Liver (tissue), 9 donors: ENCODE measurements around the gene PCSK6. TPM values are rescaled to one million over a fixed set of nuclear protein-coding genes. Genes with fewer than 3 reads are reported as not detected.

ENCODE experiments used
- DNase-seq: peaks from one replicate; pipeline ENCODE4 v3.0.0-alpha.2; 2017; ENCODE audit warnings: low spot score
- H3K27ac ChIP-seq, 2 donors: one replicate each; pipeline ENCODE4 v1.7.0; 2013; ENCODE audit warnings: inconsistent platforms in 2 of 2, low read length in 2 of 2, control low read depth in 1 of 2, low read depth in 1 of 2, mild to moderate bottlenecking in 1 of 2
- H3K27me3 ChIP-seq, 4 donors: one replicate each; pipeline versions ENCODE4 v1.6.1 to v1.7.0; 2013; ENCODE audit warnings: low read length in 3 of 4, inconsistent platforms in 1 of 4, mild to moderate bottlenecking in 1 of 4, moderate library complexity in 1 of 4; ENCODE audit not compliant: control insufficient read depth in 4 of 4, insufficient read depth in 4 of 4
- H3K36me3 ChIP-seq, 4 donors: one replicate each; pipeline versions ENCODE4 v1.6.1 to v1.7.0; 2013; ENCODE audit warnings: low read length in 3 of 4, mild to moderate bottlenecking in 3 of 4, low read depth in 1 of 4, moderate library complexity in 1 of 4; ENCODE audit not compliant: control insufficient read depth in 4 of 4, insufficient read depth in 3 of 4
- H3K4me1 ChIP-seq, 4 donors: one replicate each; pipeline versions ENCODE4 v1.6.1 to v1.7.0; 2013; ENCODE audit warnings: low read length in 3 of 4, mild to moderate bottlenecking in 3 of 4, moderate library complexity in 1 of 4; ENCODE audit not compliant: control insufficient read depth in 4 of 4, insufficient read depth in 4 of 4
- H3K4me3 ChIP-seq, 3 donors: one replicate each; pipeline versions ENCODE4 v1.6.1 to v1.7.0; 2013; ENCODE audit warnings: low read length in 3 of 3, control low read depth in 1 of 3, low read depth in 1 of 3, mild to moderate bottlenecking in 1 of 3
- H3K9ac ChIP-seq, 2 donors: one replicate each; pipeline ENCODE4 v1.7.0; 2013; ENCODE audit warnings: low read length in 2 of 2, mild to moderate bottlenecking in 2 of 2, moderate library complexity in 2 of 2, control low read depth in 1 of 2, low read depth in 1 of 2
- H3K9me3 ChIP-seq, 4 donors: one replicate each; pipeline versions ENCODE4 v1.6.1 to v1.7.0; 2013; ENCODE audit warnings: low read length in 3 of 4; ENCODE audit not compliant: control insufficient read depth in 4 of 4
- ATF3 ChIP-seq: IDR thresholded peaks from 2 replicates; pipeline ENCODE4 v1.6.1; 2016; ENCODE audit warnings: antibody characterized with exemption
- CTCF ChIP-seq: fragments of 150-350 bp; IDR thresholded peaks from 2 replicates; pipeline ENCODE4 v1.5.1; 2017; ENCODE audit warnings: improper control_type of control experiment, low read depth, low read length; ENCODE audit not compliant: missing input control
- EGR1 ChIP-seq, 2 donors: IDR thresholded peaks; 2 replicates each; pipeline ENCODE4 v1.6.1; 2016 to 2018; ENCODE audit warnings: antibody characterized with exemption in 2 of 2, low read depth in 2 of 2
- FOXA1 ChIP-seq: IDR thresholded peaks from 2 replicates; pipeline ENCODE4 v1.6.1; 2016; ENCODE audit warnings: antibody characterized with exemption
- FOXA2 ChIP-seq: IDR thresholded peaks from 2 replicates; pipeline ENCODE4 v1.6.1; 2016; ENCODE audit warnings: antibody characterized with exemption
- GABPA ChIP-seq, 2 donors: IDR thresholded peaks in 1 of 2; conservative IDR thresholded peaks in 1 of 2; 2 replicates each; pipeline ENCODE4 v1.6.1; 2016; ENCODE audit warnings: antibody characterized with exemption in 2 of 2, mild to moderate bottlenecking in 1 of 2, moderate library complexity in 1 of 2
- HNF4A ChIP-seq, 2 donors: conservative IDR thresholded peaks; 2 replicates each; pipeline ENCODE4 v1.6.1; 2016; ENCODE audit warnings: antibody characterized with exemption in 2 of 2, mild to moderate bottlenecking in 2 of 2
- HNF4G ChIP-seq: IDR thresholded peaks from 2 replicates; pipeline ENCODE4 v1.6.1; 2016; ENCODE audit warnings: antibody characterized with exemption
- JUND ChIP-seq, 2 donors: IDR thresholded peaks; 2 replicates each; pipeline ENCODE4 v1.6.1; 2016; ENCODE audit warnings: antibody characterized with exemption in 2 of 2
- NR2F2 ChIP-seq: IDR thresholded peaks from 2 replicates; pipeline ENCODE4 v1.6.1; 2016; ENCODE audit warnings: antibody characterized with exemption
- RAD21 ChIP-seq, 2 donors: IDR thresholded peaks; 2 replicates each; pipeline ENCODE4 v1.6.1; 2016; ENCODE audit warnings: antibody characterized with exemption in 2 of 2, mild to moderate bottlenecking in 2 of 2
- REST ChIP-seq: IDR thresholded peaks from 2 replicates; pipeline ENCODE4 v1.6.1; 2016; ENCODE audit warnings: antibody characterized with exemption, mild to moderate bottlenecking
- RXRA ChIP-seq, 2 donors: IDR thresholded peaks; 2 replicates each; pipeline ENCODE4 v1.6.1; 2017 to 2018; ENCODE audit warnings: antibody characterized with exemption in 2 of 2, mild to moderate bottlenecking in 1 of 2
- SP1 ChIP-seq: IDR thresholded peaks from 2 replicates; pipeline ENCODE4 v1.6.1; 2018; ENCODE audit warnings: antibody characterized with exemption, mild to moderate bottlenecking
- TAF1 ChIP-seq: conservative IDR thresholded peaks from 2 replicates; pipeline ENCODE4 v1.6.1; 2016; ENCODE audit warnings: antibody characterized with exemption, mild to moderate bottlenecking
- YY1 ChIP-seq: IDR thresholded peaks from 2 replicates; pipeline ENCODE4 v1.6.1; 2016; ENCODE audit warnings: antibody characterized with exemption, mild to moderate bottlenecking
- WGBS: extraction: QIAGEN DNeasy Blood & Tissue Kit; methylation state at CpG from one replicate; pipeline ENCODE4 v1.1.7; 2013; 5-methylcytosine and 5-hydroxymethylcytosine counted together
- polyA plus RNA-seq, 2 donors: library from polyadenylated mRNA; stranded (reverse) in 1 of 2; unstranded in 1 of 2; fragments of 200-250 nt in 1 of 2; fragments of >200 nt in 1 of 2; fragmentation: Nextera tagmentation in 1 of 2; extraction: Ambion mirVana in 1 of 2; gene quantifications; one replicate each; pipeline versions ENCODE4 v1.2.1 to v1.2.3, GENCODE V29; 2013 to 2015
- total RNA-seq, 2 donors: library from RNA; depleted of rRNA; stranded (reverse); fragments of >200 nt; gene quantifications; one replicate each; pipeline ENCODE4 v1.2.3, GENCODE V29; 2014
- TF ChIP-seq, protein P1 (sequence below): IDR thresholded peaks from 2 replicates; pipeline ENCODE4 v1.6.1; 2016; ENCODE audit warnings: antibody characterized with exemption
- TF ChIP-seq, protein P2 (sequence below): IDR thresholded peaks from 2 replicates; pipeline ENCODE4 v1.6.1; 2016; ENCODE audit warnings: antibody characterized with exemption
- donor health status: healthy.
- donor health status: healthy.
- donor health status: healthy.
- donor health status: healthy.
- donor health status: healthy.

Gene PCSK6
- total and polyA plus RNA-seq, 4 donors: 94.8 to 398 (median 168) TPM

- Histone ChIP-seq H3K4me3 (no peak overlapping the region), H3K27ac (no peak overlapping the region), H3K9me3 (no peaks in the 10 kb centered on the region), H3K4me1 (peaks cover 4 to 22% (median 15%) of the 10 kb centered on the region in 4 donors), H3K9ac (no peak overlapping the region), H3K36me3 (peaks cover 9 to 77% (median 61%) of the 10 kb centered on the region in 4 donors), H3K27me3 (no peaks in the 10 kb centered on the region)
- DNase-seq: no peak
- no peak for TF ChIP-seq RXRA (IDR thresholded peaks at IDR 0.05)
- WGBS: 74% methylated on average over 9 of the region's 9 CpGs
These were observed 101.9 kb downstream of the PCSK6 start for GRCh38 chr15:101387574-101387973.

GRCh38 chr15:101386967-101387366 lies 102.5 kb downstream of the PCSK6 start:
- WGBS: 83% methylated on average over 10 of the region's 10 CpGs
- Histone ChIP-seq H3K27me3 (no peaks in the 10 kb centered on the region), H3K4me3 (no peak overlapping the region), H3K27ac (no peak overlapping the region), H3K36me3 (peaks cover 6 to 77% (median 56%) of the 10 kb centered on the region in 4 donors), H3K9ac (no peak overlapping the region), H3K9me3 (no peaks in the 10 kb centered on the region), H3K4me1 (peaks cover 4 to 28% (median 21%) of the 10 kb centered on the region in 4 donors)
- no peak for TF ChIP-seq HNF4G
- TF ChIP-seq ATF3: no peak
- no peak for TF ChIP-seq YY1
- no peak for TF ChIP-seq HNF4A (conservative IDR thresholded peaks at IDR 0.05)
- no peak for TF ChIP-seq RAD21 (IDR thresholded peaks at IDR 0.05)
- DNase-seq: no peak

DNA sequence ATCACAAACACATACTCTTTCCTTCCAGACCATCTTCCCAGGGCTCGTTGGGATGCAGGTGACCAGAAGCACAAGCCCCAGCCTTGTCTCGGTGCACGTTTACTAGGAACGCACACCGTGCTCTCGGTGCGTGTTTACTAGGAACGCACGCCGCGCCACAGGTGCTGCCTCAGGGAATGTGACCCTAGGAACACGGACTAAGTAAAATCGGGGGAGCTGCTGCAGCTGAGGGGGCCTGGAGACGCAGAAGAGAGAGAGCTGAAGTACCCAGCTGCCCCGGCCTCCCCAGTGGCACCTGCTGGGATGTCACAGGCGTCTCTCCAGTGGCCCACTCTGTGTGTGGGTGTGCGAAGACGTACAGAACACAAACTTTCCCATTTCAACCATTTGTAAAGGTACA lies 103.5 kb downstream of the PCSK6 start:
- no peaks in the 10 kb centered on the region for H3K9me3 ChIP-seq
- H3K27me3 ChIP-seq: no peaks in the 10 kb centered on the region
- H3K36me3 ChIP-seq: peaks cover 5 to 75% (median 48%) of the 10 kb centered on the region in 4 donors
- no peak overlapping the region for H3K9ac ChIP-seq
- 95% methylated on average over 18 of the region's 18 CpGs for WGBS
- H3K4me3 ChIP-seq: no peak overlapping the region
- TF ChIP-seq NR2F2: no peak
- no peak for TF ChIP-seq CTCF
- TF ChIP-seq FOXA1: no peak
- TF ChIP-seq TAF1: no peak
- no peak for TF ChIP-seq FOXA2
- no peak for TF ChIP-seq YY1
- TF ChIP-seq GABPA (IDR thresholded peaks at IDR 0.05 in 1 of 2, conservative IDR thresholded peaks at IDR 0.05 in 1 of 2): no peak
- no peak for TF ChIP-seq HNF4G
- TF ChIP-seq EGR1 (IDR thresholded peaks at IDR 0.05; ENCODE audit: low read depth in 2 of 2): no peak
- no peak for TF ChIP-seq JUND (IDR thresholded peaks at IDR 0.05)
- TF ChIP-seq, protein P1, sequence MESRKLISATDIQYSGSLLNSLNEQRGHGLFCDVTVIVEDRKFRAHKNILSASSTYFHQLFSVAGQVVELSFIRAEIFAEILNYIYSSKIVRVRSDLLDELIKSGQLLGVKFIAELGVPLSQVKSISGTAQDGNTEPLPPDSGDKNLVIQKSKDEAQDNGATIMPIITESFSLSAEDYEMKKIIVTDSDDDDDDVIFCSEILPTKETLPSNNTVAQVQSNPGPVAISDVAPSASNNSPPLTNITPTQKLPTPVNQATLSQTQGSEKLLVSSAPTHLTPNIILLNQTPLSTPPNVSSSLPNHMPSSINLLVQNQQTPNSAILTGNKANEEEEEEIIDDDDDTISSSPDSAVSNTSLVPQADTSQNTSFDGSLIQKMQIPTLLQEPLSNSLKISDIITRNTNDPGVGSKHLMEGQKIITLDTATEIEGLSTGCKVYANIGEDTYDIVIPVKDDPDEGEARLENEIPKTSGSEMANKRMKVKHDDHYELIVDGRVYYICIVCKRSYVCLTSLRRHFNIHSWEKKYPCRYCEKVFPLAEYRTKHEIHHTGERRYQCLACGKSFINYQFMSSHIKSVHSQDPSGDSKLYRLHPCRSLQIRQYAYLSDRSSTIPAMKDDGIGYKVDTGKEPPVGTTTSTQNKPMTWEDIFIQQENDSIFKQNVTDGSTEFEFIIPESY: no peak
- TF ChIP-seq ATF3: no peak
- no peak for TF ChIP-seq REST
- TF ChIP-seq HNF4A (conservative IDR thresholded peaks at IDR 0.05): no peak
- TF ChIP-seq SP1: no peak
- TF ChIP-seq, protein P2, sequence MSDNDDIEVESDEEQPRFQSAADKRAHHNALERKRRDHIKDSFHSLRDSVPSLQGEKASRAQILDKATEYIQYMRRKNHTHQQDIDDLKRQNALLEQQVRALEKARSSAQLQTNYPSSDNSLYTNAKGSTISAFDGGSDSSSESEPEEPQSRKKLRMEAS: no peak
- TF ChIP-seq RAD21 (IDR thresholded peaks at IDR 0.05): no peak
- no peak for TF ChIP-seq RXRA (IDR thresholded peaks at IDR 0.05)
- peaks cover 4 to 33% (median 25%) of the 10 kb centered on the region in 4 donors for H3K4me1 ChIP-seq
- H3K27ac ChIP-seq: no peak overlapping the region
- no peak for DNase-seq
